Hematopoietic multipotent progenitor cell treated with erythropoietin and hydrocortisone succinate and interleukin-3 and kit ligand, for 6 days (in vitro differentiated cells): ENCODE results near the gene TBL1X.

Experiments
- DNase-seq: peaks from one replicate; pipeline ENCODE4 v3.0.0-alpha.2; 2015

TBL1X gene

DNA sequence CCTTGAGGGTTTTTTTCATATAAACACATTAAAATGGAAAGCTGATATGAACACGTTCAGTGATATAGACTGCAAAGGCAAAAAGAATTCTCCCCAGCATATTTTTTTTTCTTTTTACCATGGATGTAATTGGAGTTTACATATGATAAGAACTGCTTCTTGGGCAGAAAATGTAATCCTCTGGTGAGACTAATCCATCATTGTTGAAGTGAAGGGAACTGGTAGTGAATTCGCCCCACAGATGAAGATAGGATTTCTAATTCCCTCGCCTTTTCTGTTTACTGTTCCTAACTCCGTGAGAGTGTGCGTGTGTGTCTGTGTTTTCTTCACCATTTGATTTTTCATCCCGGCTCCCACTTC, 211.9 kb downstream of the TBL1X start:
- DNase-seq: no peak

DNA sequence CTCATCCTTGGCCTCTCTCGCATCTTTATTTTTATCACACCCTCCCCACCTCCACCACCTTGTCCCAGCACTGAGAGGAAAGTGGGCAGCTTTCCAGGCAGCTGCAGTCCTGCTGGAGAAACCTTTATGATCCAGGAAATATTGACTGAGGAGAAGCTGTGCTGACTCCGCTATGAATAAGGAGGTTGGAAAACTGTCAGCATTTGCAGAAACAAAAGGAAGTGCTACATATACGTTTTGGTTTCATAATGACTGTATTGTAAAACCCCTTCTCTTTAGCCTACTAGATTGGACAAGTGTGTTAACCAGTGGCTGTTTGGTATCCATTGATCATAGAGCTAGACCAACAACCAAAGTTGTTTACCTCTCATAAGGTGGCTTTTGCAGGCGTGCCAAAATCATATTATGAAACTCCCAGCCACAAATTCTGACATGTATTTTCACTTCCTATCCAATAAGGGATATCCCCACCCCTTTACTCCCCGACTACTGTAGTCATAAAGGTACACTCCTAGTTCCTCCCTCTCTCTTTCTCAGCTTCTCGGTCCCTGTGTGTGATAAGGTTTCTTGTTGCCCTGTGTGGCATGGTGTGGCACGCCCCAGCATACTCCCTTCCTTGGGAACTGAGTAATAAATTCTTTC, 212.4 kb downstream of the TBL1X start:
- DNase-seq: no peak

GRCh38 chrX:9678215-9678965, 213.5 kb downstream of the TBL1X start:
- DNase-seq: no peak

GRCh38 chrX:9681011-9681410, 216.2 kb downstream of the TBL1X start:
- no peak for DNase-seq

- DNase-seq: no peak
Observed at GRCh38 chrX:9681422-9681821, 216.6 kb downstream of the TBL1X start.

DNA sequence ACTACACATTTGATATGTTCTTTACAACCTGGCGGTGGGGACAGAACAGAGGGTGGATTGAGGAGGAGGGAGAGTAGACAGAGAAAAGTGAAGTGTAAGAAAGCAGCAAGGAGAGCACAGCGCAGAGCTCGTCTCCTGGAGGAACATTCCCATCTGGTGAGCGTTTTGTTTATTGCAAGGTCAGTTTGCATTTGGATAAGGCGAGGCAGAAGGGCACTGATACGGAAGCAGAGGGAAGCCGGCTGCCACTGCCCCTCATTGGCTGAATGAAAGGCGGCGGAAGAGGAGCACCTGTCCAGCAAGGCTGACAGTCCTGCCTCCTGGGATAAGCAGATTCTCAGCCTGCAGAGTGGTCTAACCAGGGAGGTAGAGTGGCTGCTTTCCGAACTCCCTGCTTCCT, 217.6 kb downstream of the TBL1X start:
- no peak for DNase-seq

GRCh38 chrX:9682861-9683260, 218.0 kb downstream of the TBL1X start:
- no peak for DNase-seq

GRCh38 chrX:9683350-9683749, 218.5 kb downstream of the TBL1X start:
- DNase-seq: no peak

DNA sequence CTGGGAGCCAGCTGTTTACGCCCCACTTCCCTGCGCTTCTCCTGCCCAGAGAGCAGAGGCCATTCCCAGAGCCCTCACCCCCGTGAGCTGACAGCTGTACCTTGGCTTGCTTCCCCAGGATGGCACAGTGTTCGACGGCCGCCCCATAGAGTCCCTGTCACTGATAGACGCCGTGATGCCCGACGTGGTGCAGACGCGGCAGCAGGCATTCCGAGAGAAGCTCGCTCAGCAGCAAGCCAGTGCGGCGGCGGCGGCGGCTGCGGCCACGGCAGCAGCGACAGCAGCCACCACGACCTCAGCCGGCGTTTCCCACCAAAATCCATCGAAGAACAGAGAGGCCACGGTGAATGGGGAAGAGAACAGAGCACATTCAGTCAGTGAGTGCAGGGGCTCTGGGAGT, 223.0 kb downstream of the TBL1X start:
- no peak for DNase-seq

- no peak for DNase-seq
Observed at GRCh38 chrX:9688833-9689232, 224.0 kb downstream of the TBL1X start.

- no peak for DNase-seq
Observed at GRCh38 chrX:9690046-9690445, 225.2 kb downstream of the TBL1X start.

DNA sequence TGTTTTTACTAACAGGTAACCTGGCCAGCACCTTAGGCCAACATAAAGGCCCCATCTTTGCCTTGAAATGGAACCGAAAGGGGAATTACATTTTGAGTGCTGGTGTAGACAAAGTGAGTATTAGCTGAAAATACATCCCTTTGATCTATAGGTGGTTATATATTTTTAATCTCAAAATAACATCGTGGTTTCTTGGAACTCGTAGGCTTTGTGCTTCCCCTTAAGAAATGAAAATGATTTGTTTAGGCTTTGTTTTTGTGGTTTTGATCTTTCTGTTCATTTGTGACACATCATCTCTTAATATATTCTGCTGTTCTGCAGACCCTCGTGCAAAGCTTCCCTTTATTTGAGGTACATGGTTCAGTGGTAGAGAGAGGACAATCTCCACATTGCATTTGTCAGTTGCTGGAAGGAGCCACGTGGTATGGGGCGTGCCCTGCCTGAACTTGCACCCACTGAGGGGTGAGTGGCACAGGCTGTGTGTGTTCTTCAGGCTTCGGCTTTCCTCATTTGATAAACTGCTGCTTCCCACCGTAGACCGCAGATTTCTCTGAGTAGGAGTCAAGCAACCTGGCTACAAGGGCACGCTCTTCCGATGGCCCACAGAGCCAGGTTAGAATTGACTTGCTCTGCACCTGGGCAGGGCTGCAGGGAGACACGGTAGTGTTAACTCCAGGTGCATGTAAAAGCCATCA, 228.6 kb downstream of the TBL1X start:
- DNase-seq: no peak

- DNase-seq: no peak
Observed at GRCh38 chrX:9698576-9698975, 233.7 kb downstream of the TBL1X start.

- peak; percentile 4 for DNase-seq
Observed at GRCh38 chrX:9700555-9700954, 235.7 kb downstream of the TBL1X start.

- DNase-seq: no peak
Observed at GRCh38 chrX:9701790-9702189, 236.9 kb downstream of the TBL1X start.

DNA sequence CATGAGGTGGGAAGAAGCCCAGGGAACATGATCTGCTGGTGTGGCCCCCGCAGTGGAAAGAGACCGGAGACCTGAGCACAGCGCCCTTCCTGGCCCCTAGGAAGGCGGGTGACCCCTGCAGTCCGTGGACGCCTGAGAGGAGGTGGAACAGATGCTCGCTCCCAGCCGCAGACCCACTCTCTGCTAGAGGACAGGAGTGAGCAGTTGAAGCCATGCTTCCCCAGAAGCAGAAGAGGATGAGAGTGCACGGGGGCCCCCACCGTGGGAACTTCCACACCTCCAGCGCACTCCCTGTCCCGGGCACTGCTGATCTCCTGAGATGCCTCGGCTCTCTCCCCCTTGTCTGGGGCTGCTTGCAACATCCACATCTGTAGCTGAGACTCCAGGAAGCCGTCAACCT, 238.5 kb downstream of the TBL1X start:
- DNase-seq: no peak

DNA sequence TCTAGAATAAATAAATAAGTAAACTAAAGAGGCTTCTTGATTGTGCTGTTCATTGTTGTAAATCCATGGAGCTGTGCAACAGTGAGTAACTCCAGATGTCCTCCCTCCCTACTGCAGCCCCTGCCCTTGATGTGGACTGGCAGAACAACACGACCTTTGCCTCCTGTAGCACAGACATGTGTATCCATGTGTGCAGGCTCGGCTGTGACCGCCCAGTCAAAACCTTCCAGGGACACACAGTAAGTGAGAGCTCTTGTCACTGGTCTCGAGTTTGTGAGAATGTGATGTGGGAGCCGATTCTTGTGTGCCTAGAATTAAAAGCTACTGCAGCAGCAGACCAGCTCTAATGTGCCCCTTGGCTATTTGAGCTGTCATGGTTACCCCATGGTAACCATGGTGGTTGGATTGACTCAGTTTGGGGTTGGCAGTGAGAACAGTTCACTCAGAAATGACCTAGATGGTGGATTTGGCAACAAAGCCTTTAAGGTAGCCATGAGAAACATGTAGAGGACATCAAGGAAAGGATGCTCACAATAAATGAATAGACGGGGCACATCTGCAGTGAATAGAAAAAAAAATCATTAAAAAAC, 240.1 kb downstream of the TBL1X start:
- no peak for DNase-seq

DNA sequence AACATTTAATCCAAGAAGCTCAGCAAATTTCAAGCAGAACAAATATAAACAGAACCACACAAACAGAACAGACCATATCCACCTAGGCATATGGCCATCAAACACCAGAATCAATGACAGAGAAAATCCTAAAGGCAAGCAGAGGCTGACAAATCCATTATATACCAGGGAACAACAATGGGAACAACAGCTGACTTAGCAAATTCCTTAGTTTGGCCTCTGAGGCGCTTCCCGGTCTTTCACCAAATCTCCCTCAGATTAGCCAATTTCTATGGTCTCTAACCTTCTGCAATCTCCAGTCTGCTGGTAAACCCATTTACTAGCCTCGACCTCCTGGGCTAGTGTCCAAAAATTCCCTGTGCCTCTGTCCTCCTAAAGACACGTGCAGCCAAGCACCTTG, 241.6 kb downstream of the TBL1X start:
- DNase-seq: no peak

GRCh38 chrX:9707306-9708033, 242.6 kb downstream of the TBL1X start:
- no peak for DNase-seq

DNA sequence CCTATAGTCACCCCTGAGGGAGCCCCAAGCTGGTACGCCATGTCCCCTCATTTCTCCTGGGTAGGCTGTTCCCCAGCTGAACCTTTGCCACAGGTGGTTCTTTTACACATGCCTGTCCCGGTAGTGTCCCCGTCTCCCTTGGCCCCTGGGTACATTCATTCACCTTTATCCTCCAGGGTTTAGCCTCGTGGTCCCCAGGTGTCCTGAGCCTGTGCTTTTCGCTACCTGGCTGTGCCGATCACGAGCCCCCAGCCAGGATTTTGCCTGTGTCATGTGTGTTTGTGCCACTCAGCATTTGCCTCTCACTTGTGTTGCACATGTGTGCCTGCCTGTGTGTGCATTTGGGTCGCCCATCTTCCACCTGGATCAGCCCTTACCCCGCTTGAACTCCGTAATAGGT, 243.2 kb downstream of the TBL1X start:
- no peak for DNase-seq

GRCh38 chrX:9708923-9709553, 244.2 kb downstream of the TBL1X start:
- peak; percentile 78 for DNase-seq

- no peak for DNase-seq
Observed at GRCh38 chrX:9710332-9710731, 245.5 kb downstream of the TBL1X start.

- DNase-seq: no peak
Observed at GRCh38 chrX:9717376-9717775, 252.5 kb downstream of the TBL1X start.
